HPDE6-E6E7 (cell line): ENCODE measurements around the gene DDX17.

Experiments
- DNase-seq: peaks from one replicate; pipeline ENCODE4 v3.0.0; 2011; ENCODE audit warnings: missing footprints; ENCODE audit errors: extremely low spot score

DDX17 gene

GRCh38 chr22:38465673-38466490, 40.2 kb downstream of the DDX17 start:
- DNase-seq, result no peak

GRCh38 chr22:38464992-38465672, 41.0 kb downstream of the DDX17 start:
- DNase-seq, result no peak

GRCh38 chr22:38462960-38463784, 42.9 kb downstream of the DDX17 start:
- DNase-seq, result no peak

- peak; percentile 58 for DNase-seq
Observed at GRCh38 chr22:38461414-38462081, 44.6 kb downstream of the DDX17 start.

GRCh38 chr22:38461057-38461413, 45.1 kb downstream of the DDX17 start:
- DNase-seq, result no peak

- no peak for DNase-seq
Observed at GRCh38 chr22:38460426-38460840, 45.7 kb downstream of the DDX17 start.

GRCh38 chr22:38456841-38457699, 49.0 kb downstream of the DDX17 start:
- DNase-seq, result no peak

GRCh38 chr22:38456272-38456835, 49.8 kb downstream of the DDX17 start:
- no peak for DNase-seq

- no peak for DNase-seq
Observed at GRCh38 chr22:38455530-38456271, 50.4 kb downstream of the DDX17 start.

GRCh38 chr22:38455076-38455529, 51.0 kb downstream of the DDX17 start, which contains the start of gene KCNJ4:
TSS of gene KCNJ4 (minus strand) at chr22:38455199. CDS start at chr22:38428132, 27,067 bp downstream.
- no peak for DNase-seq

GRCh38 chr22:38454353-38455075, 51.6 kb downstream of the DDX17 start:
- DNase-seq, result no peak

GRCh38 chr22:38453996-38454352, 52.1 kb downstream of the DDX17 start:
- DNase-seq, result no peak

- DNase-seq, result no peak
Observed at GRCh38 chr22:38453066-38453672, 52.9 kb downstream of the DDX17 start.

- DNase-seq, result no peak
Observed at GRCh38 chr22:38452373-38453065, 53.6 kb downstream of the DDX17 start.

GRCh38 chr22:38451864-38452263, 54.2 kb downstream of the DDX17 start:
- DNase-seq, result no peak

GRCh38 chr22:38451404-38451803, 54.7 kb downstream of the DDX17 start:
- no peak for DNase-seq

GRCh38 chr22:38450234-38450797, 55.8 kb downstream of the DDX17 start:
- DNase-seq, result no peak

- no peak for DNase-seq
Observed at GRCh38 chr22:38449776-38450175, 56.3 kb downstream of the DDX17 start.
